Prostate gland (tissue), 2 donors: ENCODE measurements around the gene PAN3.

ENCODE experiments used
- POLR2AphosphoS5 ChIP-seq: sonication (generic); formaldehyde crosslinking; IDR thresholded peaks from one replicate; pipeline ENCODE4 v1.6.1; 2017; ENCODE audit warnings: antibody characterized with exemption
- TF ChIP-seq, protein P1 (sequence below), 4 experiments: fragments of 200-600 bp in 2 of 4; fragments of 450-650 bp in 2 of 4; sonication (generic) in 2 of 4; IDR thresholded peaks; 1 replicate in 3 of 4; 2 replicates in 1 of 4; pipeline ENCODE4 v1.5.1; 2016 to 2019; ENCODE audit warnings: antibody characterized with exemption in 4 of 4, mild to moderate bottlenecking in 2 of 4, moderate library complexity in 2 of 4

DNA sequence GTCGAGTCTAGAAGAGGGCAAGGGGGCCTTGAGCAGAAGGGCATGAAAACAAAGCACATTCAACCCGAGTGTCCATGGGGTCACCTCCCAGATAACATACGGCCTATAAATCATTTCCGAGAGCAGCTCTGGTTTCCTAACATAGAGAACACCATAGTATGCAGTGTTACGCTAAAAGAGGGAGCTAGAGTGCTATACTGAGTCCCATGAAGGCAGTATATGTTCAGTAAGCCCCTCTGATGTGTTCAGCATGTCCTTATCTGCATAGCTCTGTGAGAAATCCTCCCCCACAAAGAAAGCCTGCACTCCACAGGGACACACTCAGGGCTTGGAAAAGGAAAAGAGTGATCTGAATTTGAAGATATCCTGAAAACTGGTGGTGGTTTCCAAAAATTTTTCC lies 181.2 kb downstream of the PAN3 start:
- TF ChIP-seq, protein P1, sequence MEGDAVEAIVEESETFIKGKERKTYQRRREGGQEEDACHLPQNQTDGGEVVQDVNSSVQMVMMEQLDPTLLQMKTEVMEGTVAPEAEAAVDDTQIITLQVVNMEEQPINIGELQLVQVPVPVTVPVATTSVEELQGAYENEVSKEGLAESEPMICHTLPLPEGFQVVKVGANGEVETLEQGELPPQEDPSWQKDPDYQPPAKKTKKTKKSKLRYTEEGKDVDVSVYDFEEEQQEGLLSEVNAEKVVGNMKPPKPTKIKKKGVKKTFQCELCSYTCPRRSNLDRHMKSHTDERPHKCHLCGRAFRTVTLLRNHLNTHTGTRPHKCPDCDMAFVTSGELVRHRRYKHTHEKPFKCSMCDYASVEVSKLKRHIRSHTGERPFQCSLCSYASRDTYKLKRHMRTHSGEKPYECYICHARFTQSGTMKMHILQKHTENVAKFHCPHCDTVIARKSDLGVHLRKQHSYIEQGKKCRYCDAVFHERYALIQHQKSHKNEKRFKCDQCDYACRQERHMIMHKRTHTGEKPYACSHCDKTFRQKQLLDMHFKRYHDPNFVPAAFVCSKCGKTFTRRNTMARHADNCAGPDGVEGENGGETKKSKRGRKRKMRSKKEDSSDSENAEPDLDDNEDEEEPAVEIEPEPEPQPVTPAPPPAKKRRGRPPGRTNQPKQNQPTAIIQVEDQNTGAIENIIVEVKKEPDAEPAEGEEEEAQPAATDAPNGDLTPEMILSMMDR (IDR thresholded peaks at IDR 0.05), result no peak
- TF ChIP-seq POLR2AphosphoS5, result no peak
